HCT116 (cell line): Measurements from ENCODE around the gene ODF2L.

Source experiments
- EZH2 ChIP-seq: fragments of 200-600 bp; sonication (generic); IDR thresholded peaks from 2 replicates; pipeline ENCODE4 v1.6.1; 2017; ENCODE audit warnings: antibody characterized with exemption, mixed run types
- POLR2A ChIP-seq: IDR thresholded peaks from 2 replicates; pipeline ENCODE4 v1.7.0; 2011; ENCODE audit warnings: borderline replicate concordance; ENCODE audit not compliant: insufficient read depth, insufficient read length; ENCODE audit errors: extremely low read depth
- POLR2AphosphoS5 ChIP-seq: IDR thresholded peaks from 2 replicates; pipeline ENCODE4 v1.6.1; 2011; ENCODE audit warnings: mild to moderate bottlenecking, low read depth, low read length, moderate library complexity
- ZNF274 ChIP-seq: fragments of 200-500 bp; sonication (Bioruptor generic); IDR thresholded peaks from 2 replicates; pipeline ENCODE4 v1.6.1; 2014; ENCODE audit warnings: mild to moderate bottlenecking, low read depth, low read length, inconsistent platforms
- TF ChIP-seq, protein P1 (sequence below), 3 experiments: fragments of 200-600 bp in 1 of 3; sonication (generic) in 1 of 3; IDR thresholded peaks in 2 of 3; conservative IDR thresholded peaks in 1 of 3; 2 replicates each; pipeline ENCODE4 v1.5.1; 2012 to 2017; ENCODE audit warnings: low read depth in 2 of 3, low read length in 2 of 3, antibody characterized with exemption in 1 of 3, borderline replicate concordance in 1 of 3, control low read depth in 1 of 3, mild to moderate bottlenecking in 1 of 3, mixed read lengths in 1 of 3, mixed run types in 1 of 3, moderate library complexity in 1 of 3; ENCODE audit not compliant: insufficient read depth in 1 of 3
- TF ChIP-seq, protein P2 (sequence below): IDR thresholded peaks from 2 replicates; pipeline ENCODE4 v1.6.1; 2012

DNA sequence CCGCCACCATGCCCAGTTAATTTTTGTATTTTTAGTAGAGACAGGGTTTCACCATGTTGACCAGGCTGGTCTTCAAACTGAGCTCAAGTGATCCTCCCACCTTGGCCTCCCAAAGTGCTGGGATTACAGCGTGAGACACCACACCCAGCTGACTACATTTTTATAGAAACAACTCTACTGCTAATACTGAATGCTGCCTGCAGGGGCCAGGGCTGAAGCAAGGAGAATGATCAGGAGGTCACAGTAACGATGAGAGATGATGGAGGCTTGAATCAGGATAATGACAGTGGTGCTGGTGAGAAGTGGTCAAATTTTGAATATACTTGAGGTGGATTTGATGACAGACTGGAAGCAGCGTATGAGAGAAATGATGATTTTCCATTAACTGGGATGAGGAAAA lies 33.3 kb downstream of the ODF2L start:
- TF ChIP-seq, protein P1, sequence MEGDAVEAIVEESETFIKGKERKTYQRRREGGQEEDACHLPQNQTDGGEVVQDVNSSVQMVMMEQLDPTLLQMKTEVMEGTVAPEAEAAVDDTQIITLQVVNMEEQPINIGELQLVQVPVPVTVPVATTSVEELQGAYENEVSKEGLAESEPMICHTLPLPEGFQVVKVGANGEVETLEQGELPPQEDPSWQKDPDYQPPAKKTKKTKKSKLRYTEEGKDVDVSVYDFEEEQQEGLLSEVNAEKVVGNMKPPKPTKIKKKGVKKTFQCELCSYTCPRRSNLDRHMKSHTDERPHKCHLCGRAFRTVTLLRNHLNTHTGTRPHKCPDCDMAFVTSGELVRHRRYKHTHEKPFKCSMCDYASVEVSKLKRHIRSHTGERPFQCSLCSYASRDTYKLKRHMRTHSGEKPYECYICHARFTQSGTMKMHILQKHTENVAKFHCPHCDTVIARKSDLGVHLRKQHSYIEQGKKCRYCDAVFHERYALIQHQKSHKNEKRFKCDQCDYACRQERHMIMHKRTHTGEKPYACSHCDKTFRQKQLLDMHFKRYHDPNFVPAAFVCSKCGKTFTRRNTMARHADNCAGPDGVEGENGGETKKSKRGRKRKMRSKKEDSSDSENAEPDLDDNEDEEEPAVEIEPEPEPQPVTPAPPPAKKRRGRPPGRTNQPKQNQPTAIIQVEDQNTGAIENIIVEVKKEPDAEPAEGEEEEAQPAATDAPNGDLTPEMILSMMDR (IDR thresholded peaks at IDR 0.05 in 2 of 3, conservative IDR thresholded peaks at IDR 0.05 in 1 of 3; ENCODE audit: borderline replicate concordance in 1 of 3, insufficient read depth in 1 of 3, low read depth in 2 of 3, low read length in 2 of 3) = 0 out of 6 replicates have a peak, but pooled peaks of 1 of the 3 experiments have one; percentile 14
- TF ChIP-seq, protein P2, sequence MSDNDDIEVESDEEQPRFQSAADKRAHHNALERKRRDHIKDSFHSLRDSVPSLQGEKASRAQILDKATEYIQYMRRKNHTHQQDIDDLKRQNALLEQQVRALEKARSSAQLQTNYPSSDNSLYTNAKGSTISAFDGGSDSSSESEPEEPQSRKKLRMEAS = no peak
- no peak for TF ChIP-seq POLR2AphosphoS5
- no peak for TF ChIP-seq POLR2A
- TF ChIP-seq EZH2 = no peak
- no peak for TF ChIP-seq ZNF274
